ENCODE results near the gene KRCC1. TPM values are rescaled to one million over a fixed set of nuclear protein-coding genes. Genes with fewer than 3 reads are reported as not detected.
"Not testable (repeated sequence)": the region's sequence is repeated elsewhere in the genome, so short reads cannot be mapped to it uniquely, and the experiment has no call there.

The KRCC1 gene
- polyA plus RNA-seq, 3 donors, result 10.8 to 31.6 (median 24.7) TPM

DNA sequence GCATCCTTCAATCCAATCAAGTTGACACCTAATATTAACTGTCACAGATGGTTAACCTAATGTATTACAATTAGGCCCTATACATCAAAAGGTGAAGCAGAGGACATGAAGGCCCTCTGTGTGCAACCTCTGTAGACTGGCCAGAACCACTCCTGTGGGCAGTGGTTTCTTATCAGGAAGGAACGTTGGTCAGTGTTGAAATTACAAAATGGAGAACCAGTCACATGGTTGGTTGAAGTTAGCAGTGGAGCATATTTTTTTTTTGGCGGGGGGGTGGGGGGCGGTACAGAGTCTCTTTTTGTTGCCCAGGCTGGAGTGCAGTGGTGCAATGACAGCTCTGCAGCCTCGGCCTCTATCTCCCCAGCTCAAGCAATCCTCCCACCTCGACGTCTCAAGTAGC is 59.0 kb downstream of the KRCC1 start:
- H3K4me2 ChIP-seq (replicated peaks; ENCODE audit: extremely low read depth, low read length, poor library complexity, severe bottlenecking), result no peak overlapping the region
- H4K20me1 ChIP-seq (ENCODE audit: insufficient read depth, low read length), result no peaks in the 10 kb centered on the region
- H3K4me3 ChIP-seq (replicated peaks in 1 of 3; ENCODE audit: low read depth in 2 of 3, low read length in 3 of 3), result no peak overlapping the region
- intact Hi-C loops (cut with micrococcal nuclease), result no loop called here
- H3K27ac ChIP-seq (ENCODE audit: low read depth in 1 of 2, low read length in 2 of 2), result no peak overlapping the region
- Mint-ChIP-seq H3K36me3 (no peaks in the 10 kb centered on the region), H3K27ac (no peak overlapping the region), H3K9me3 (peaks cover 0 to 14% (median 9%) of the 10 kb centered on the region in 7 donors), H3K4me3 (no peak overlapping the region), H3K27me3 (ENCODE audit: low read depth in 3 of 3) (peaks cover 0 to 3% (median 1%) of the 10 kb centered on the region in 3 donors), H3K4me1 (peaks cover 7% of the 10 kb centered on the region)
- no peak for DNase-seq
- peaks cover 0 to 1% of the 10 kb centered on the region in 2 donors for H3K4me1 ChIP-seq (ENCODE audit: control insufficient read depth in 1 of 2, insufficient read depth in 2 of 2, low read length in 2 of 2)
- 61% methylated on average over 3 of the region's 6 CpGs for WGBS (ENCODE audit: insufficient coverage)
- peaks cover 0 to 3% of the 10 kb centered on the region in 2 donors for H3K9me3 ChIP-seq (replicated peaks in 1 of 2; ENCODE audit: control insufficient read depth in 1 of 2, insufficient read depth in 1 of 2, low read length in 2 of 2)
- TF ChIP-seq, protein P1, sequence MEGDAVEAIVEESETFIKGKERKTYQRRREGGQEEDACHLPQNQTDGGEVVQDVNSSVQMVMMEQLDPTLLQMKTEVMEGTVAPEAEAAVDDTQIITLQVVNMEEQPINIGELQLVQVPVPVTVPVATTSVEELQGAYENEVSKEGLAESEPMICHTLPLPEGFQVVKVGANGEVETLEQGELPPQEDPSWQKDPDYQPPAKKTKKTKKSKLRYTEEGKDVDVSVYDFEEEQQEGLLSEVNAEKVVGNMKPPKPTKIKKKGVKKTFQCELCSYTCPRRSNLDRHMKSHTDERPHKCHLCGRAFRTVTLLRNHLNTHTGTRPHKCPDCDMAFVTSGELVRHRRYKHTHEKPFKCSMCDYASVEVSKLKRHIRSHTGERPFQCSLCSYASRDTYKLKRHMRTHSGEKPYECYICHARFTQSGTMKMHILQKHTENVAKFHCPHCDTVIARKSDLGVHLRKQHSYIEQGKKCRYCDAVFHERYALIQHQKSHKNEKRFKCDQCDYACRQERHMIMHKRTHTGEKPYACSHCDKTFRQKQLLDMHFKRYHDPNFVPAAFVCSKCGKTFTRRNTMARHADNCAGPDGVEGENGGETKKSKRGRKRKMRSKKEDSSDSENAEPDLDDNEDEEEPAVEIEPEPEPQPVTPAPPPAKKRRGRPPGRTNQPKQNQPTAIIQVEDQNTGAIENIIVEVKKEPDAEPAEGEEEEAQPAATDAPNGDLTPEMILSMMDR (IDR thresholded peaks at IDR 0.05), result no peak
- H3K9ac ChIP-seq (ENCODE audit: insufficient read depth, low read length, poor library complexity, severe bottlenecking), result no peak overlapping the region
- H3K79me2 ChIP-seq (ENCODE audit: insufficient read depth, low read length), result no peaks in the 10 kb centered on the region
- H3K36me3 ChIP-seq (replicated peaks in 1 of 2; ENCODE audit: control insufficient read depth in 1 of 2, insufficient read depth in 2 of 2, low read length in 2 of 2), result no peaks in the 10 kb centered on the region
- peak overlapping the region; percentile 11 for H2AFZ ChIP-seq (ENCODE audit: insufficient read depth, low read depth, low read length, poor library complexity, severe bottlenecking)
- no peaks in the 10 kb centered on the region for H3K27me3 ChIP-seq (ENCODE audit: control insufficient read depth in 2 of 2, insufficient read depth in 2 of 2, low read length in 2 of 2)

DNA sequence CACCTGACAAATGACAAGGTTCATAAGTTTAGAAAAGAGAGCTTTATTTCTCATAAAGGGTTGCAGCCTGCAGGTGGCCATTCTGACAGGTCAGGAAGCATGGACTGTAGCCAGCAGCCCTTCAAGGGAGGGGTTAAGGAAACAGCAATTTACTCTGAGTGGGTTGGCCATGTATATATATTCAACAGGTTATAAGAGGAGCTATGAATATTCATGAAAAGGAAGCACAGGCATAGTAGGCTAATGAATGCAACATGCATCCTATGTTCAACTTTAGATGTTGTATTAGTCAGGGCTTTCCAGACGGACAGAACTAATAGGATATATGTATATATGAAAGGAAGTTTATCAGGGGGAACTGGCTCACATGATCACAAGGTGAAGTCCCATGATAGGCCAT is 59.8 kb downstream of the KRCC1 start:
- Mint-ChIP-seq H3K9me3 (peaks cover 0 to 14% (median 9%) of the 10 kb centered on the region in 7 donors), H3K36me3 (no peaks in the 10 kb centered on the region), H3K4me1 (peaks cover 6% of the 10 kb centered on the region), H3K27me3 (ENCODE audit: low read depth in 3 of 3) (peaks cover 0 to 2% (median 1%) of the 10 kb centered on the region in 3 donors), H3K4me3 (no peak overlapping the region), H3K27ac (no peak overlapping the region)
- Histone ChIP-seq H4K20me1 (ENCODE audit: insufficient read depth, low read length) (no peaks in the 10 kb centered on the region), H3K36me3 (replicated peaks in 1 of 2; ENCODE audit: control insufficient read depth in 1 of 2, insufficient read depth in 2 of 2, low read length in 2 of 2) (no peaks in the 10 kb centered on the region), H3K4me2 (replicated peaks; ENCODE audit: extremely low read depth, low read length, poor library complexity, severe bottlenecking) (no peak overlapping the region), H3K9me3 (replicated peaks in 1 of 2; ENCODE audit: control insufficient read depth in 1 of 2, insufficient read depth in 1 of 2, low read length in 2 of 2) (peaks cover 0 to 3% of the 10 kb centered on the region in 2 donors), H3K27ac (ENCODE audit: low read depth in 1 of 2, low read length in 2 of 2) (no peak overlapping the region), H3K4me3 (replicated peaks in 1 of 3; ENCODE audit: low read depth in 2 of 3, low read length in 3 of 3) (no peak overlapping the region), H3K79me2 (ENCODE audit: insufficient read depth, low read length) (no peaks in the 10 kb centered on the region), H3K27me3 (ENCODE audit: control insufficient read depth in 2 of 2, insufficient read depth in 2 of 2, low read length in 2 of 2) (no peaks in the 10 kb centered on the region), H2AFZ (ENCODE audit: insufficient read depth, low read depth, low read length, poor library complexity, severe bottlenecking) (peak overlapping the region; percentile 11), H3K9ac (ENCODE audit: insufficient read depth, low read length, poor library complexity, severe bottlenecking) (no peak overlapping the region), H3K4me1 (ENCODE audit: control insufficient read depth in 1 of 2, insufficient read depth in 2 of 2, low read length in 2 of 2) (no peaks in the 10 kb centered on the region)
- DNase-seq, result no peak
- 100% methylated on average over 1 of the region's 1 CpG for WGBS (ENCODE audit: insufficient coverage)
- intact Hi-C loops (cut with micrococcal nuclease), result no loop called here
- TF ChIP-seq, protein P1 (IDR thresholded peaks at IDR 0.05), result no peak

DNA sequence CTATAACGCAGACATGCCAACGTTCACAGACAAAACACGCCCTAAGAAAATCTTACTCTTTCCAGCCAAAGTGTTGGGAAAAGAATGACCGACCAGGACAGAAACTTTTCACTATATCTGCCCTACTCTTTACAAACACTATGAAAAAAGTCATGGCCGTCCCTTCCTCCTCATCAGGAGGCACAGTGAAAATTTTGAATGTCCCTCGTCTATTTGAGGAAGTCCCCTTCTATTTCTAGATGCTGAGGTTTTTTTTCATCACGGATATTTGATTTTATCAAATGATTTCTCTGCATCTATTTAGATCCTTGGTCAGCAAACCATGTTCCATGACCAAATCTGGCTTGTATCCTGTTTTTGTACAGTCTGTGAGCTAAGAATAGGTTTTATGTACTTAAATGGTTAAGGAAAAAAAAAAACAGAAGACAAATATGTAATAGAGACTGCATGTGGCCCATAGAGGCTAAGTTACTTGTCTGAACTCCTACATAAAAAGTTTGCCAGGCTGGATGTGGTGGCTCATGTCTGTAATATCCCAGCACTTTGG is 61.2 kb downstream of the KRCC1 start:
- H3K27ac ChIP-seq (ENCODE audit: low read depth in 1 of 2, low read length in 2 of 2); H4K20me1 ChIP-seq (ENCODE audit: insufficient read depth, low read length); H3K9ac ChIP-seq (ENCODE audit: insufficient read depth, low read length, poor library complexity, severe bottlenecking); H3K79me2 ChIP-seq (ENCODE audit: insufficient read depth, low read length); H3K4me3 Mint-ChIP-seq; H3K4me1 ChIP-seq (ENCODE audit: control insufficient read depth in 1 of 2, insufficient read depth in 2 of 2, low read length in 2 of 2); DNase-seq; H3K27me3 ChIP-seq (ENCODE audit: control insufficient read depth in 2 of 2, insufficient read depth in 2 of 2, low read length in 2 of 2); H3K4me1 Mint-ChIP-seq; H3K36me3 ChIP-seq (replicated peaks in 1 of 2; ENCODE audit: control insufficient read depth in 1 of 2, insufficient read depth in 2 of 2, low read length in 2 of 2); H3K27me3 Mint-ChIP-seq (ENCODE audit: low read depth in 3 of 3); intact Hi-C loops (cut with micrococcal nuclease); H3K36me3 Mint-ChIP-seq; H3K27ac Mint-ChIP-seq; H3K4me3 ChIP-seq (replicated peaks in 1 of 3; ENCODE audit: low read depth in 2 of 3, low read length in 3 of 3); H2AFZ ChIP-seq (ENCODE audit: insufficient read depth, low read depth, low read length, poor library complexity, severe bottlenecking); H3K9me3 ChIP-seq (replicated peaks in 1 of 2; ENCODE audit: control insufficient read depth in 1 of 2, insufficient read depth in 1 of 2, low read length in 2 of 2); H3K4me2 ChIP-seq (replicated peaks; ENCODE audit: extremely low read depth, low read length, poor library complexity, severe bottlenecking): not testable (repeated sequence)
- WGBS (ENCODE audit: insufficient coverage), result no CpG with 5 or more reads among the region's 7 CpGs
- H3K9me3 Mint-ChIP-seq, result peaks cover 0 to 14% (median 9%) of the 10 kb centered on the region in 7 donors
